Type B pancreatic cell (in vitro differentiated cells): ENCODE data around the gene CSTPP1. TPM values are rescaled to one million over a fixed set of nuclear protein-coding genes. Genes with fewer than 3 reads are reported as not detected.

Source experiments
- DNase-seq: peaks from one replicate; pipeline ENCODE4 v3.0.0; 2021; ENCODE audit warnings: mixed read lengths; ENCODE audit not compliant: unreplicated experiment; ENCODE audit errors: extremely low spot score
- H3K27ac Mint-ChIP-seq: 2 replicates; pipeline ENCODE4 v1.8.0; 2021; ENCODE audit warnings: mild to moderate bottlenecking, mixed read lengths
- H3K27me3 Mint-ChIP-seq: 2 replicates; pipeline ENCODE4 v1.8.0; 2021; ENCODE audit warnings: mixed read lengths
- H3K36me3 Mint-ChIP-seq: 2 replicates; pipeline ENCODE4 v1.8.0; 2021; ENCODE audit warnings: mixed read lengths
- H3K4me1 Mint-ChIP-seq: one replicate; pipeline ENCODE4 v1.8.0; 2021; ENCODE audit warnings: mixed read lengths; ENCODE audit not compliant: unreplicated experiment
- H3K4me3 Mint-ChIP-seq: 2 replicates; pipeline ENCODE4 v1.8.0; 2021; ENCODE audit warnings: mild to moderate bottlenecking, mixed read lengths
- H3K9me3 Mint-ChIP-seq: 2 replicates; pipeline ENCODE4 v1.8.0; 2021; ENCODE audit warnings: mixed read lengths
- CTCF ChIP-seq: fragments of 200-600 bp; sonication (generic); conservative IDR thresholded peaks from 2 replicates; pipeline ENCODE4 v1.5.0; 2021; ENCODE audit warnings: antibody characterized with exemption, mild to moderate bottlenecking
- total RNA-seq: library from RNA; stranded (reverse); gene quantifications from 2 replicates; pipeline ENCODE4 v1.2.1, GENCODE V29; 2021; ENCODE audit warnings: low replicate concordance

The CSTPP1 gene
- total RNA-seq, 1 donor from 2014 or later: 44.4 TPM

- no peaks in the 10 kb centered on the region for H3K9me3 Mint-ChIP-seq
- H3K36me3 Mint-ChIP-seq: peaks cover 17% of the 10 kb centered on the region
- no peak for TF ChIP-seq CTCF
Measured at GRCh38 chr11:47171061-47171838, 234.7 kb downstream of the CSTPP1 start.

DNA sequence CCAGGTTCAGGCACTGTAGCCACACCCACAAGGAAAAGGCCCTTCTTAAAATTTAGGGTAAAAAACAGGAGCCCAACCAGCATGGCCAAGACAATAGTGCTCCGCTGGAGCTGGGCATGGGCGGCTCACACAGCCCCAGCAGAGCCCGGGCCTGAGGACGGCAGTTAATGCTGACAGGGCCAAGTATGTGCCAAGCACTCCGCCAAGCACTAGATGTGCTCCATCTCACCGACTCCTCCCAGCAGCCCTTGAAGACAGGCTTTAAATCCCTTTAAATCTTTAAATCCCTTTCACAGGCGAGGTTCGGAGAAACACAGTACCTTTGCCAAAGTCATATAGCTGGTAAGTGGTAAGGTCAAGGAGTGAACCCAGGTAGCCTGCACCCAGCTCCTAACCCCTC, 235.3 kb downstream of the CSTPP1 start:
- no peaks in the 10 kb centered on the region for H3K27me3 Mint-ChIP-seq

More at GRCh38 chr11:47171061-47171838, 234.7 kb downstream of the CSTPP1 start:
- H3K4me1 Mint-ChIP-seq: peaks cover 5% of the 10 kb centered on the region
- no peaks in the 10 kb centered on the region for H3K27me3 Mint-ChIP-seq
- H3K4me3 Mint-ChIP-seq: no peak overlapping the region
- no peak for DNase-seq
- H3K27ac Mint-ChIP-seq: peak overlapping the region; percentile 64

GRCh38 chr11:47172740-47173336, 236.3 kb downstream of the CSTPP1 start:
- TF ChIP-seq CTCF: no peak
- H3K27ac Mint-ChIP-seq: no peak overlapping the region
- H3K9me3 Mint-ChIP-seq: no peaks in the 10 kb centered on the region
- peaks cover 20% of the 10 kb centered on the region for H3K36me3 Mint-ChIP-seq
- no peak for DNase-seq
- H3K4me1 Mint-ChIP-seq: peaks cover 13% of the 10 kb centered on the region
- no peaks in the 10 kb centered on the region for H3K27me3 Mint-ChIP-seq
- peak overlapping the region; percentile 45 for H3K4me3 Mint-ChIP-seq

More for the DNA sequence above, 235.3 kb downstream of the CSTPP1 start:
- Mint-ChIP-seq H3K27ac (peak overlapping the region; percentile 64), H3K36me3 (peaks cover 17% of the 10 kb centered on the region), H3K4me1 (peaks cover 5% of the 10 kb centered on the region), H3K9me3 (no peaks in the 10 kb centered on the region), H3K4me3 (no peak overlapping the region)
- TF ChIP-seq CTCF: no peak
- DNase-seq: no peak

DNA sequence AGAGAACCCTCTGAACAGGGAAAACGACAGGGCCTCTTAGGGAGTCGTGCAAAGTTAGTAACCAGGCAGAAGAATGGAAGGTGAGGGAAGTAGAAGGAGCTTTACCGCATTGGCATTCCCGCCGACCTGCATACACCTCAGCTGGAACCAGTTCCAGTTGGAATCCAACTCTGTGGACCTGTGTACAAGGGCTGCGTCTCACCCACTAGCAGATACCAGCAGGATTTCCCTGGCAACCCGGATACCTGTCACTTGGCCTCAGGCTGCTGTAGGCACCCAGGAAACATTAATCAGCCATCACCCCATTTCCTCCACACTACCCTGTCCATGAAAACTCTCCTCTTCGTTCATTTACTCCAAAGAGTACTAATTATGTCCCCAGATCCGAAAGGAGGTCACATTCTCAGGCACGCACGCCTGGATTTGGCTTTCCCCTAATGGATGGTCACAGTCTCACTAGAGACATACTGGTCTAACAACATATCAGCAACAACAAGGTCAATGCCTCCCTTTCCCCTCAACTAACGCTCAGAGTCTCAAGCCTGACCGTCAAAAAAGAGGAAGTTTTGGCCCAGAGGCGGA, 239.3 kb downstream of the CSTPP1 start:
- no peak for DNase-seq
- Mint-ChIP-seq H3K36me3 (peaks cover 22% of the 10 kb centered on the region), H3K9me3 (no peaks in the 10 kb centered on the region), H3K4me3 (peak overlapping the region; percentile 99), H3K4me1 (peaks cover 18% of the 10 kb centered on the region), H3K27me3 (no peaks in the 10 kb centered on the region), H3K27ac (peak overlapping the region; percentile 100)
- no peak for TF ChIP-seq CTCF

DNA sequence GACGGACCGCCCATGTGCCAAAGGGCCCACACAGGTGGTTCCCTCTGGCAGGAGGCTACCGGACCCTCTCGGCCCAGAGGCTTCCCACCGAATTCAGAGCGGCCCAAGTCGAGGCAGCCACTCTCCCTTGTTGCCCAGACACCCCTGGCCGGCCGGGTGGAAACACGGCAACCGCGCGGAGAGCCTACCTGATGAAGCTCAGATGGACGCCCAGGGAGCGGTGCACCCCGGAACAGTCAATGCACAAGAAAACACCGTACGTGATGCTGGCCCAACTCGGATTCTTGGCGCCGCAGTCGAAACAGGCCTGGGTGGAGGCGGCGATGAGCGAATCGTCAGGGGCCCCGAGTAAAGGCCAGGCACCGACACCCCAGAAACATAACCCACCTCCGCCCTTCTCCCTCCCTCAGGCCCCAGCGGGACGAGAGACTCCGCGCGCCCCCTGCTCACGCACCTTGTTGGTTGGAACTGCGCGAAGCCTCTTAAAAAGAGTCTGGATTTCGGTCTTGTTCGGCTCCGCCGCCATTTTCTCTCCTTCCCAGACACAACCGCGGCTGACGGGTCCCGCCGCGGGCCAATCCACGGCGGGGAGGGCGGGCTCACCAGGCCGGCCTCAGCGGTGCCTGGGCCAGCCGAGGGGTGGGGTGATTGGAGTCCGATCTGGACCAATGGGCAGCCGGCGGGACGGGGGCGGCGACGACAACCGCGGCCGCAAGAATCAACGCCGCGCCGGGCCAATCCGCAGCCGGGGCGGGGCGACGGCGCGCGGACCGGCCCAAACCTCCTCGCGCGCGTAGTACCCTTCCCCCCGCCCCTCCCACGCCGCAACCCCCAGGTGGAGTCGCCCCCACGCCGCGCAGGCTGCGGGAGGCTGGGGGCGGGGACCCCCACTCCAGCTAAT, 240.0 kb downstream of the CSTPP1 start, which contains the start of gene ARFGAP2:
Gene ARFGAP2 (minus strand): TSS at position 552 of the 901 bp plus-strand sequence. CDS start 26 bp downstream, at position 526.
- H3K9me3 Mint-ChIP-seq: no peaks in the 10 kb centered on the region
- H3K27ac Mint-ChIP-seq: peak within 1 kb of the TSS; percentile 100
- peaks cover 19% of the 10 kb centered on the region for H3K36me3 Mint-ChIP-seq
- no peak for TF ChIP-seq CTCF
- H3K4me3 Mint-ChIP-seq: peak within 1 kb of the TSS; percentile 99
- no peaks in the 10 kb centered on the region for H3K27me3 Mint-ChIP-seq
- peaks cover 18% of the 10 kb centered on the region for H3K4me1 Mint-ChIP-seq
- peak; percentile 97 for DNase-seq
